ENCODE results near the gene VPS13C. TPM values are rescaled to one million over a fixed set of nuclear protein-coding genes. Genes with fewer than 3 reads are reported as not detected.

The VPS13C gene
- total RNA-seq, 1 donor from 2014 or later, result 60.2 TPM

GRCh38 chr15:62059108-62059815 is 985 bp downstream of the VPS13C start:
- DNase-seq (ENCODE audit: extremely low spot score, unreplicated experiment), result no peak
- no peaks in the 10 kb centered on the region for H3K9me3 Mint-ChIP-seq (ENCODE audit: unreplicated experiment)
- peak overlapping the region; percentile 81 for H3K27ac Mint-ChIP-seq (ENCODE audit: unreplicated experiment)
- peak overlapping the region; percentile 85 for H3K4me3 Mint-ChIP-seq (ENCODE audit: unreplicated experiment)
- peaks cover 38% of the 10 kb centered on the region for H3K4me1 Mint-ChIP-seq (ENCODE audit: unreplicated experiment)
- TF ChIP-seq CTCF (IDR thresholded peaks at IDR 0.05), result peak; percentile 38
- peaks cover 3% of the 10 kb centered on the region for H3K36me3 Mint-ChIP-seq (ENCODE audit: unreplicated experiment)
- peaks cover 6% of the 10 kb centered on the region for H3K27me3 Mint-ChIP-seq (ENCODE audit: unreplicated experiment)

- H3K36me3 Mint-ChIP-seq (ENCODE audit: unreplicated experiment), result peaks cover 3% of the 10 kb centered on the region
- DNase-seq (ENCODE audit: extremely low spot score, unreplicated experiment), result no peak
- H3K4me1 Mint-ChIP-seq (ENCODE audit: unreplicated experiment), result peaks cover 31% of the 10 kb centered on the region
- no peak overlapping the region for H3K27ac Mint-ChIP-seq (ENCODE audit: unreplicated experiment)
- H3K4me3 Mint-ChIP-seq (ENCODE audit: unreplicated experiment), result peak overlapping the region; percentile 47
- no peak for TF ChIP-seq CTCF (IDR thresholded peaks at IDR 0.05)
- H3K27me3 Mint-ChIP-seq (ENCODE audit: unreplicated experiment), result peaks cover 6% of the 10 kb centered on the region
- H3K9me3 Mint-ChIP-seq (ENCODE audit: unreplicated experiment), result no peaks in the 10 kb centered on the region
Measured at GRCh38 chr15:62058327-62059028, 1.8 kb downstream of the VPS13C start.

- no peaks in the 10 kb centered on the region for H3K9me3 Mint-ChIP-seq (ENCODE audit: unreplicated experiment)
- no peak overlapping the region for H3K27ac Mint-ChIP-seq (ENCODE audit: unreplicated experiment)
Measured at GRCh38 chr15:62057341-62057980, 2.8 kb downstream of the VPS13C start.

GRCh38 chr15:62054979-62055378 is 5.3 kb downstream of the VPS13C start:
- TF ChIP-seq CTCF (IDR thresholded peaks at IDR 0.05), result no peak
- Mint-ChIP-seq H3K4me1 (ENCODE audit: unreplicated experiment) (peaks cover 24% of the 10 kb centered on the region), H3K27ac (ENCODE audit: unreplicated experiment) (no peak overlapping the region), H3K4me3 (ENCODE audit: unreplicated experiment) (no peak overlapping the region), H3K27me3 (ENCODE audit: unreplicated experiment) (no peaks in the 10 kb centered on the region), H3K9me3 (ENCODE audit: unreplicated experiment) (no peaks in the 10 kb centered on the region), H3K36me3 (ENCODE audit: unreplicated experiment) (peaks cover 3% of the 10 kb centered on the region)
- no peak for DNase-seq (ENCODE audit: extremely low spot score, unreplicated experiment)

More at GRCh38 chr15:62057341-62057980, 2.8 kb downstream of the VPS13C start:
- no peak for TF ChIP-seq CTCF (IDR thresholded peaks at IDR 0.05)
- H3K4me1 Mint-ChIP-seq (ENCODE audit: unreplicated experiment), result peaks cover 30% of the 10 kb centered on the region
- H3K27me3 Mint-ChIP-seq (ENCODE audit: unreplicated experiment), result peaks cover 6% of the 10 kb centered on the region
- H3K4me3 Mint-ChIP-seq (ENCODE audit: unreplicated experiment), result no peak overlapping the region
- peaks cover 3% of the 10 kb centered on the region for H3K36me3 Mint-ChIP-seq (ENCODE audit: unreplicated experiment)
- no peak for DNase-seq (ENCODE audit: extremely low spot score, unreplicated experiment)

Measured in osteocyte (in vitro differentiated cells).